ENCODE measurements around the gene MYOZ3. TPM values are rescaled to one million over a fixed set of nuclear protein-coding genes. Genes with fewer than 3 reads are reported as not detected.

The MYOZ3 gene
- total RNA-seq, 1 experiment from 2014 or later: not detected

GRCh38 chr5:150653145-150653761 is 7.8 kb upstream of the MYOZ3 start:
- in situ Hi-C loops (cut with HindIII; ENCODE audit: low pct_unique_long_range_greater_than_20kb, low sequenced_read_pairs): no loop called here
- DNase-seq (ENCODE audit: low read depth): no peak

DNA sequence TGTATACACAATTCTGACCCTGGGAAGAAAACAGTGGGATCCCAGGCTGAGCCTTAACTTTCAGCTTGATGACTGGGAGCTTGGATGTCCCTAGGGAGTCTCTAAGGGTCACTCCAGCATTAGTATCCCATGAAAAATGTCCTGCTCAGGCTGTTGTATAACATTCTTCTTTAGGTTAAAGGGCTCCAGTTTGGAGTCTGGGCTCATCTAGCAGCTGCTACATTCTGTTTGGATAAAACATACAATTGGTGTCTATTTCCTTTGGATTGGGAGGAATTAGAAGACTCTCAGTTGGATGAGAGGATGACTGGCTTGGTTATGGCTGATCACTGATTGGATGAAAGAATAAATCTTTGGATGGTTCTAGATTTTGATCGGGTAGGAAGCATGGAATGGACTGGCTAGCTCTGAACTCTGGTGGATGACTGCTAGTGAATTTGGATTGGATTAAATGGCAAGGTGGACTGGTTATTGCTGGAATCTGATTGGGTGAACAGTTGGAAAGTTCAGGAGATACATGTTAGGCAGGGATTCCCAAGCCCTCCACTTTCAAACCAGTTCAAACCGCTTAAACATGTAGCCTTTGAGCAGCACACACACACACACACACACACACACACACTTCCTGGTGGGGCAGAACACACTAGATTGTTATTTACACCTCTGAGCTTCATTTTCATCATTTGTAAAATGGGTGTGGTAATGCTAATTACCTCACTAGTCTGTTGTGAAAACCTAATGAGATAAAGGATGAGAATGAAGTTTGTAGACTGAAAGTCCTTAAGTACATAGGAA is 7.1 kb upstream of the MYOZ3 start:
- DNase-seq (ENCODE audit: low read depth): no peak
- in situ Hi-C loops (cut with HindIII; ENCODE audit: low pct_unique_long_range_greater_than_20kb, low sequenced_read_pairs): no loop called here

DNA sequence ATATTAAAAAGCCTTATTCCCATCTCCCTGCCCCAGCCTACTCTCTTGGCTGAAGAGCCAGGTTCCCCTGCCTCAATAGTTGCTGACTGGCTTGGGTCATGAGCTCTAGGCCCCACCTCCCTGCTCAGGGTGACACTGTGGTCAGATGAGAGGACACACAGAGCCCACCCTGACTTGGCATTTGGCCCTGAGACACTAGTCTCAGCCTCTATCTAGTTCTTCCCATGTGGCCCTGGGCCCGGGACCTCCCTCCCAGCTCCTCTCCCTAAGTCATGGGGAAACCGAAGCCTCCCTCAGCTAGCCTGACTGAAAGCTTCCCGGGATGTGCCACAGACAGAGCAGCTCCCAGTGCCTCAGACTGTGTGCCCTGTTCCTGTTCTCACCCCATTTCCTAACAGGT is 5.8 kb upstream of the MYOZ3 start:
- DNase-seq (ENCODE audit: low read depth): no peak
- in situ Hi-C loops (cut with HindIII; ENCODE audit: low pct_unique_long_range_greater_than_20kb, low sequenced_read_pairs): no loop called here

DNA sequence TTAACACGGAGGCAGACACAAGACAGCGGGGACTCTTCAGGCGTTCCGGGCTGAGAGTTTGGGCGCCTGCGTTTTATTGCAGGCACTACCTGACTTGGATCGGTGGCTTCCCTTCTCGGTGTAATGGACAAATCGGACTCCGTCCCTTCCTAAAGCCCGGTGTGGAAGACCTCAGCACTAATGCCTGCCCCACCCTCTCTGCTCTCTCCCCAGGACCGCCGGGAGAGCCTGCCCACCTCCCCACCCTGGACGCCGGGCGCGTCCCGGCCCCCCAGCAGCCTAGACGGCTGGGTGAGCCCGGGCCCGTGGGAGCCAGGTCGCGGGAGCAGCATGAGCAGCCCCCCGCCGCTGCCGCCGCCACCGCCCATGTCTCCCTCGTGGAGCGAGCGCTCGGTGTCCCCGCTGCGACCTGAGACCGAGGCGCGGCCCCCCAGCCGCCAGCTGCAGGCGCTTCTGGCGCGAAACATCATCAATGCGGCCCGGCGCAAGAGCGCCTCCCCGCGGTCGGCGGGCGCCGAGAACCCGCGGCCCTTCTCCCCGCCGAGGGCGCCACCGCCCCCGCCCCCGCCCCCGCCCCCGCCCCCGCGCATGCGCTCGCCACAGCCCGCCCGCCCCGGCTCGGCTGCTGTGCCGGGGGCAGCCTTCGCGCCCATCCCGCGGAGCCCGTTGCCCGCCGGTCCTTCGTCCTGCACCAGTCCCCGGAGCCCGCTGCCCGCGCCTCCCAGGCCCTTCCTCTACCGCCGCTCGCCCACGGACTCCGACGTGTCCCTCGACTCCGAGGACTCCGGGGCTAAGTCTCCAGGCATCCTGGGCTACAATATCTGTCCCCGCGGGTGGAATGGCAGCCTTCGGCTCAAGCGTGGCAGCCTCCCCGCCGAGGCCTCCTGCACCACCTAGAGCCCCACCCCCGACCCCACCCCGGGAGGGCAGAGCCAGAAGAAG is 4.6 kb upstream of the MYOZ3 start:
- in situ Hi-C loops (cut with HindIII; ENCODE audit: low pct_unique_long_range_greater_than_20kb, low sequenced_read_pairs): no loop called here
- peak; percentile 56 for DNase-seq (ENCODE audit: low read depth)

GRCh38 chr5:150658121-150658520 is 2.9 kb upstream of the MYOZ3 start:
- in situ Hi-C loops (cut with HindIII; ENCODE audit: low pct_unique_long_range_greater_than_20kb, low sequenced_read_pairs): no loop called here
- DNase-seq (ENCODE audit: low read depth): no peak

DNA sequence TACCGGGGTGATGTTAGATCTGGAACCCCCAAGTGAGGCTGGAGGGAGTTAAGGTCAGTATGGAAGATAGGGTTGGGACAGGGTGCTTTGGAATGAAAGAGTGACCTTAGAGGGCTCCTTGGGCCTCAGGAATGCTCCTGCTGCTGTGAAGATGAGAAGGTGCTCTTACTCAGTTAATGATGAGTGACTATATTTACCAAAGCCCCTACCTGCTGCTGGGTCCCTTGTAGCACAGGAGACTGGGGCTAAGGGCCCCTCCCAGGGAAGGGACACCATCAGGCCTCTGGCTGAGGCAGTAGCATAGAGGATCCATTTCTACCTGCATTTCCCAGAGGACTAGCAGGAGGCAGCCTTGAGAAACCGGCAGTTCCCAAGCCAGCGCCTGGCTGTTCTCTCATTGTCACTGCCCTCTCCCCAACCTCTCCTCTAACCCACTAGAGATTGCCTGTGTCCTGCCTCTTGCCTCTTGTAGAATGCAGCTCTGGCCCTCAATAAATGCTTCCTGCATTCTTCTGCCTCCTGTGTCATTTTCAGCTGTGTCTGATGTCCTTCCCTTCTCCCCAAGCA is 2.3 kb upstream of the MYOZ3 start:
- no peak for DNase-seq (ENCODE audit: low read depth)
- in situ Hi-C loops (cut with HindIII; ENCODE audit: low pct_unique_long_range_greater_than_20kb, low sequenced_read_pairs): no loop called here

DNA sequence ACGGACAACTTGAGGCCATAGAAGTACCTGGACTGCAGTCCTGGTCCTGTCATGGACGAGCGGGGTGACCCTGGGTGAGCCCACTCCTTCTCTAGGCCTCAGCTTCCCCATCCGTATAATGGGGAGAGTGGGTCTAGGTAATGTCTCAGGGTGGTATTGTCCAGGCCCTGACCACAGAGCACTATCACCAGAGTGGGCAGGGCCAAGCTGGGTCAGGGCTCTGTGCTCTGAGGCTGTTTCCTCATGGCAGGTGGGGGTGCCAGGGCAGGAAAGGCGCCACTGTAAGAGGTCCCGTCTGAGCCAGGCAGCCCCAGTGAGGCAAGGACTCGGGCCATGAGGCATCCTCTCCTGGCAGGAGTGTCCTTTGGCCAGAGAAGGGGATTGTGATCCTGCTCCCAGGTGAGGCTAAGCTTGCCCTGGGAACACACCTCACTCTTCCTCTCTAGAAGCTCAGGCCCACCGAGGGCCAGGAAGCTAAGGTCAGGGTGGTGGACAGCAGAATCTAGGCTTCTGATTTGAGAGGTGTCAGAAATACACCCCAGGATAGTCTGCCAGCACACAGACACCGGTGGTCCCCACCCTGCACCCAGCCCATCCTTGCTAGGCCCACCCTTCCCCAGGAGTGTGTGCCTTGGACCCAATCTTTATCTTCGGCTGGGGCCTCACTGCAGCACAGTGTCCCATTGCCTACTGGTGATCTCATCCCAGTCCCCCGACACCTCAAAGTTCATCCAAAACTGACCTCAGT is 1.5 kb upstream of the MYOZ3 start:
- in situ Hi-C loops (cut with HindIII; ENCODE audit: low pct_unique_long_range_greater_than_20kb, low sequenced_read_pairs): no loop called here
- DNase-seq (ENCODE audit: low read depth): no peak

GRCh38 chr5:150660108-150660831 is 781 bp upstream of the MYOZ3 start:
- in situ Hi-C loops (cut with HindIII; ENCODE audit: low pct_unique_long_range_greater_than_20kb, low sequenced_read_pairs): no loop called here
- no peak for DNase-seq (ENCODE audit: low read depth)

DNA sequence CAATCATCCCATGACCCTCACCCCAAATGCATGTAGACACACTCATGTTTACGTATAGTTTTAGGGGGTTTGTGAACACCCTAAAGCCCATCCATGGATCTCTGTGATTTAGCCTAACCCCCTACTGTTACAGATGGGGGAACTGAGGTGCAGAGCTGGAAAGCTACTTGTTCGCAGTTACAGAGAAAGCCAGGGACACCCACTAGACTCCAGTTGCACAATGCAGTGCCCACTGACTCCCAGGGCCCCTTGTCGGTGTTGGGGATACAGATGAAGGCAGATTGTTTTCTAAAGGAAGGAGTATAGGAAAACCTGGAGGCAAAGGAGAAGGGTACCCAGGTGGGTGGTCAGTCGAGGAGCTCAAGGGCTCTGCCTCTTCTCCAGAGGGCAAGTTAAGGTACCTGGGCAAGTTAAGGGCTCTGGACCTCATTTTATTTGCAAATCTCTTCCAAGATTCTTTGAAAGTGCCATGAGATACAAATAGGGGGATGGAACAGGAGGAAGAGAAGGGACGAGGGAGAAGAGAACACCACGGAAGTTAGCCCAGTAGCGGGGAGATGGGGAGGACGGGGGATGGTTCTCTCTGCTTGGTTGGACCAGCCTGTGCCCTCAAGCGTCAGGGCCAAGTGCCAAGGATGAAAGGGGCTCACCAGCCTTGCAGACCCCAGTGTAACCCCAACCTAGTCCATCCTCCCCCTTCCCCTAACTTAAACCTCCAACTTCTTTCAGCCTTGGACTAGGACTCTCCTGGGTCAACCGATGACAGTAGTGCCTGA is 958 bp downstream of the MYOZ3 start:
- no peak for DNase-seq (ENCODE audit: low read depth)
- in situ Hi-C loops (cut with HindIII; ENCODE audit: low pct_unique_long_range_greater_than_20kb, low sequenced_read_pairs): no loop called here

DNA sequence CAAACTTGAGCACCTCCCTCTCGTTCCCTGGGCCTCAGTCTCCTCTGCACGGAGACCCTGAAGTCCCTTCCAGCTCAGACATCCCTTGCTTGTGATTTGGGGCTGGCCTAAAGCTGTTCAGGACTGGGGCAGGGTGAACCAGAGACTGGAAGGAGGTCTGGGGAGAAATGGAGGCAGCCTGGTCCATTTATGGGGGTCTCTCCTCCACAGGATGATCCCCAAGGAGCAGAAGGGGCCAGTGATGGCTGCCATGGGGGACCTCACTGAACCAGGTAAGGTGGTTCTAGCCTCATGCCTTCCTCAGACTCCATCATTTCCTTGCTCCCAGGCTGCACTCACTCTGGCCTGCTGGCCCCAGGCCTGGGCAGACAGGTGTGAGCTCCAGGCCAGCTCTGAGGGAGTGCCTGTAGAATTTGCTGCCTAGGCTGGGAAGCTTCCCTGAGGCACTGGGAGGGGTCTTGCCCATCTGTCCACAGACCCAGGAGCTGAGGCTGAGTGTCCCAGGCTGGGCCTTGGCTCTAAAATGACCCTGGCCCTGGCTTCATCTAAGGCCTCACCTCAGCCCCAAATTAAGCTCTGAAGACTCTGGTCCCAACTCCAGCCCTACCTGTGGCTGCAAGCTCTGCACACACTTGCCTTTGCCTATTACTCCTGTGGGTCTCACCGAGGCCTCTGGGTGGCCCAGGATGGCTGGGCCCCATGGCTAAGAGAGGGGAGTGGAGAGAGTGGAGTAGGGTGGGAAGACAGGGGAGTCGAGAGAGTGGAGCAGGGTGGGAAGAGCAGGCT is 1.9 kb downstream of the MYOZ3 start:
- no peak for DNase-seq (ENCODE audit: low read depth)
- in situ Hi-C loops (cut with HindIII; ENCODE audit: low pct_unique_long_range_greater_than_20kb, low sequenced_read_pairs): no loop called here

DNA sequence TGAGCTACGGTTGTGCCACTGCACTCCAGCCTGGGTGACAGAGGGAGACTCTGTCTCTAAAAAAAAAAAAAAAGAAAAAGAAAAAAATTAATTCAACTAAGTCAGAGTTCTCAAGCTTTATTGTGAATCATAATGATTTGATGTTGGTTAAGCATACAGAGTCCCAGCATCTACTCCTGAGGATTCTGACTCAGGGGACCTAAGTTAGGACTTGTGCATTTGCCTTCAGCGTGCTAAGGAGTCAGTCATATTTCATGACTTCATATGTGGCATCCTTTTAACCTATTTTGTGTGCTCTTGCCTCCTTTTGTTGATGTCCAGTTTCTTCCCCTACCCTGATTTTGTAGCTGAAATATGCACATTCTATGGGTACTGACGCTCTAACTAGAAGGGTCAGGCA is 2.9 kb downstream of the MYOZ3 start:
- DNase-seq (ENCODE audit: low read depth): no peak
- in situ Hi-C loops (cut with HindIII; ENCODE audit: low pct_unique_long_range_greater_than_20kb, low sequenced_read_pairs): no loop called here

DNA sequence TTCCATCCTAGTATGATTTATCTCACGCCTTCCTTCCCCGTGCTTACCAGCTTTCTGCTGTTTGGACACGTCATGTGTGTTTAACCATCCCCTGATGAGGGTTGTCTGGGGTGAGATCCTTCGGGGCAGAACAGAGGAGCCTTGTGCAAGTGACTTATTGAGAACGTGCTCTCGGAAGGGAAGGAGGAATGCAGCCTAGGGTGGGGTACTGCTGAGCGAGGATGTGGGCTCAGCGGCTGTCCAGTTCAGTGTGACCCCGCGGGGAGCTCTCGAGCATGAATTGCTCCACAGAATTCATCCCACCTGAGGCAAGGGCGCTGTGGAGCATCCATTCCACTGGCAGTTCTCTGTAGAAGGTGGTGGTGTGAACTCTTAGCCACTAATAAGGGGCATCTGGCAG is 4.0 kb downstream of the MYOZ3 start:
- in situ Hi-C loops (cut with HindIII; ENCODE audit: low pct_unique_long_range_greater_than_20kb, low sequenced_read_pairs): no loop called here
- DNase-seq (ENCODE audit: low read depth): no peak

- in situ Hi-C loops (cut with HindIII; ENCODE audit: low pct_unique_long_range_greater_than_20kb, low sequenced_read_pairs): no loop called here
- DNase-seq (ENCODE audit: low read depth): no peak
Measured at GRCh38 chr5:150670275-150670947, 9.4 kb downstream of the MYOZ3 start.

- in situ Hi-C loops (cut with HindIII; ENCODE audit: low pct_unique_long_range_greater_than_20kb, low sequenced_read_pairs): no loop called here
- no peak for DNase-seq (ENCODE audit: low read depth)
Measured at GRCh38 chr5:150670948-150671310, 9.9 kb downstream of the MYOZ3 start.

DNA sequence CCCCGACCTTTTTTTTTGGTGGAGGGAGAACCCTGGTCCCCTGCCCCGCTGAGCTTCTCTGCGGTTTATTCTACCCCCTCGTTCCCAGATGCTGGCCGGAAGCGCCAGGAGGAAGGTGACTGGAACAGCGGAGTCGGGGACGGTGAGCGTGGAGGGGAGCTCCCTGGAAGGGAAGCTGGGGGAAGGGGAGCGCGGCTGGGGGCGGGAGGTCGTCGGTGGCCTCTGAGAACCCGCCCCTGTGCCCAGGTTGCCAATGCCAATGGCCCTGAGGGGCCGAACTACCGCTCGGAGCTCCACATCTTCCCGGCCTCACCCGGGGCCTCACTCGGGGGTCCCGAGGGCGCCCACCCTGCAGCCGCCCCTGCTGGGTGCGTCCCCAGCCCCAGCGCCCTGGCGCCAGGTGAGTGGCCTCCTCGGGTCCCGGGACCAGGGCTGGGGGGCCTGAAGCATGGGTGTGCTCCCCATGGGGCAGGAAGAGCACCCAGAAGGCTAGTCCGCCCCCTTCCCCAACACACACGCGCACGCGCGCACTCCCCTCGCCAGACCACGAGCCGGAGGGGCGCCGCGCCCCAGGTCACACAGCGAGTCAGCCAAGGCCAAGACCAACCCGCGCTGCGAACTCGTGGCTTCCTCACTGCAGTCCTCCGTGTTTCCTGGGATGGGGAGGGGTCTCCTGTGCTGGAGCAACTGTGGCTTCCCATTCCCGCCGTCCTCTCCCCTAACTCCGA is 10.6 kb downstream of the MYOZ3 start:
- DNase-seq (ENCODE audit: low read depth): no peak
- in situ Hi-C loops (cut with HindIII; ENCODE audit: low pct_unique_long_range_greater_than_20kb, low sequenced_read_pairs): no loop called here
